ENCODE measurements around the gene DTD1.

Gene DTD1

DNA sequence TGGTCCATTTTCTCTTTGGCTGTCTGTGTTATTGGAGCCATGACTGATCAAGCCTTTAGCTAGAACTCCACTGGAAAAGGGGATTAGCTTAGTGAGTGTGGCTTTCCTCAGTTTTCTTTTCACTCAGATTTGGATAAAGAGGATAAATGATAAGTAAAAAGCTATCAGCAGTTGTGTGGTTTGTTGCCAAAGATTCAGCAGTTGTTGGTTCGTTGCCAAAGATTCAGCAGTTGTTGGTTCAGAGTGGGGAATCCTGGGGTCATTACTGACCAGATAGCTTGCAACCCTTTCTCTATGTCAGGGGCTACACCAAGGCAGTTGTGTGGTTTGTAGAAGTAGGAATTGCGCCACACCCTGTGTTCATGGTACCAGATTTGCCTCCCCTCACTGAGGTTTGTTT lies 118.1 kb downstream of the DTD1 start:
- DNase-seq (ENCODE audit: low read depth), result no peak

DNA sequence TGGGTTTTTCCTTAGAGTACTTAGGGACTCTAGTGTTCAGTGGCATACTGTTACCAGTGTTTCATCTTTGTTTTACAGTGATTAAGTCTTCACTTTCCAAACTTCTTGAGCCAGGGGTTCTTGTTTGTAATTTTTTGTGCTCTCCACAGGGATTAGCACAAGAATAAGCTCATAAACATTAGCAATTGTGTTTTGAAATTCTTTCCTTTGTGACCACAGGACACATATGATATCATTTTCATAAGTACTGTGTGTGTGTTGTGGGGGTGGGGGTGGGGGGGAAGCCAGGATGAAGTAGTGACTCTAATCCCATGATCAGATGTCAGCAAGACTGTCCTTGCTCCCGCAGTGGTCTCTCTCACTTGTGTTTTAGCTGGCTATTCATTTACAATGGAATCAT lies 124.3 kb downstream of the DTD1 start:
- no peak for DNase-seq (ENCODE audit: low read depth)

DNA sequence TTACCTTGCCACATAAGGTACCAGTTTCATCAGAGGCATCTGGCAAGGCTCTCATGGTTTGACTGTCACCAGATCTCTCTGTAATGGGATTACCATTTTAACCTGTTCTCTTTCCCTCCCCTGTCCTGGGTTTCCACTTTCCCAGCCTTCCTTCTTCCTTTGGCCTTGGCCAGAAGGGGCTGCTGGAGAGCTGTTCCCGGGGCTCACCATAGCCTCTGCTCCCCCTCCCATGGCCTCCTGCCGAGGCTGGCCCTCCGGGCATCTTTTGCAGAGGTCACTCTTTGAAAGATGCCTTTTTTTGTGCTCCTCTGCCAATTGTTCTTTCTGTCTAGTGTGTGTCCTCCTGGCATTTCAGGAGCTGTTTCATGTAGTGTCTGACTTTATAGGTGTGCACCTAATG lies 125.0 kb downstream of the DTD1 start:
- no peak for DNase-seq (ENCODE audit: low read depth)

DNA sequence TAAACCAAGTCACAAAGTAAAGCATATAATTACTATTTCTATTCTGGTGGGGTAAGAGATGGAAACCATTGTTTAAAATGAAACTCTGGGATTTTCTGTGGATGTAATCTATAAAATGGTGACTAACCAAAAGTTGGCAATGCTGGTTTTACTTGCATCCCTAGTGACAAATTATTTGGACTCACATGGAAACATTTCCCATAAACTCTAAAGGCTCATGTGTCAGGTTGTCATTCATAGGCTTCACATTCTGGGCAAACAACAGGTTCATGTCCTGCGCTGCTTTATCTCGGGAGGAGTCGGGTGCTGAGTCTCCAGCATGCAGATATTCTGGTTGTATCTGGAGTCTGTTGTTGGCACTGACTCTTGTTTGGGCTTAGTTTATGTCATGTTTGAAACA lies 127.7 kb downstream of the DTD1 start:
- no peak for DNase-seq (ENCODE audit: low read depth)

DNA sequence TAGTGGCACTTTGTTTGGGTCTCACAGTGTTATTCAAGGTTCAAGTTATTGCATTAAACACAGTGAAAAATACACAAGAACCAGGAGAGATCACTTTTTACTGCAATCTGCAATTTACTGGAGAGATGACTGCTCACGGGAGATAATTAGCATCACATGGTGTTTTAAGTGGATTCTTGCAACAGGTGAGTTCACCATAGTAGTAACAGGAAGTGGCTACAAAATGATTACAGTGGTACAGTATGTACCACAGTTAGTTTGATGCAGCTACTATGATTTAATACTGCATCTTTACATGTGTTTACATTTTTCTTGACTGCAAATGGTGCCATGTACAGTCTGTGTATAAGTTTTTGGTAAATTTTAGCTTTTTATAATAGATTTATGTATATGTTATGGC lies 129.2 kb downstream of the DTD1 start:
- no peak for DNase-seq (ENCODE audit: low read depth)

DNA sequence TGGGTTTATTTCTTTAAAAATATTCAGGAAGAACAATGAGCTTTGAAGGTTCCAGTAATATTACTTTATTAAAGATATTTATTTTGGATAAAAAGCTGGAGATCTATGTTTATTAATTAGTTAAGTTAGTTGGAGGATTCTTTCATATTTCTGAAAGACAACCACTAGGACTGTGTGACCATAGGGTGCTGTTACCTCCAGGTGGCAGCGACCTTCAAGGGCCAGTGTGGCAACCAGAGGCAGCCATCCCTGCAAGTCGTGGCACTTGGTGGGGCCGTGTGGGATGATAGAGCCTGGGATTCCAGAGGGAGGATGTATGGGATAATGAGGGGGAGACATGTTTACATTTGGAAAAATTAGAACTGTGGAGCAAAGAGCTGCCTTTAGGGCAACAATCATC lies 130.3 kb downstream of the DTD1 start:
- no peak for DNase-seq (ENCODE audit: low read depth)

DNA sequence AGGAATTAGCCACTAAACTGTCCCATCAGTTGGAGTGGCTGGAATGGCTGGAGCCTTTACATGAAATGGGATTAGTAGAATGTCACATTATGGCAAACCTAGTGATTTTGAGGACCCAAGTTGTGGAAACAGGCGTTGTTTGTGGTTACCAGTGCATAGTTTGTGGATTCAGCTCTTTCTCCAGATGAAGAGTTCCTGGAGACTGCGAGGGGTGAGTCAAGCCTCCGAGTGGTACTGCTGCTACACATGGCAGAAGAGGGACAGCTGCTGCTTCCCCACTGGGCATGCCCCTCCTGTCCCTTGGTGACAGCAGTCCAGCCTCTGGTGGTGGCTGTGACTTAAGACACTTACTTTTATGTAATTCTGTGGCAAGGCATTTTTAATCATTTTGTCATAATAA lies 131.6 kb downstream of the DTD1 start:
- peak; percentile 43 for DNase-seq (ENCODE audit: low read depth)

DNA sequence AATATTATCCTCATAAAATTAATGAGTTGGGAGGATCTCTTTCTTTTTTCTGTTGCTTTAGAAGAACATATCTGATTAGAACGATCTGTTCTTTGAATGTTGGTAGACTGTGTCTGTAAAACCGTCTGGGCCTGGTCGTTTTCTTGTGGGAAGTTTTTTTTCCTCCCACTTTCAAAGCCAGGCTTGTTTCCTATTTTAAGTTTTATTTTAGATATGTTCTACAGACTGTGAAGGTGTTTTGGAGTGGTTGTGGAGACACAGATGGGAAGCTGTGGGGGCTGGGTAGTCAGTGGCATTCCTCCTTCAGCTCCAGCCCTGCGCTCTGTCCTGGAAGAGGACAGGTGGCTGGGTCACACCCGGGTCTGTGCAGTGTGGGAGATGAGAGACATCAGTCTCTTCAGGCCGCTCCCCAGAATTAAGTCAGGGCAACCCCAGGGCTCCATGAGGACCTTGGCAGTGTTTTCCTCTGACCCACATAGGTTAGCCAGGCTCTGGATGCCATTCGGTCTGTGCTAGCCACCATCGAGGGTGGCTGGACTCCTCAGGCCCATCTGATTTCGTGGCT lies 133.8 kb downstream of the DTD1 start:
- no peak for DNase-seq (ENCODE audit: low read depth)

DNA sequence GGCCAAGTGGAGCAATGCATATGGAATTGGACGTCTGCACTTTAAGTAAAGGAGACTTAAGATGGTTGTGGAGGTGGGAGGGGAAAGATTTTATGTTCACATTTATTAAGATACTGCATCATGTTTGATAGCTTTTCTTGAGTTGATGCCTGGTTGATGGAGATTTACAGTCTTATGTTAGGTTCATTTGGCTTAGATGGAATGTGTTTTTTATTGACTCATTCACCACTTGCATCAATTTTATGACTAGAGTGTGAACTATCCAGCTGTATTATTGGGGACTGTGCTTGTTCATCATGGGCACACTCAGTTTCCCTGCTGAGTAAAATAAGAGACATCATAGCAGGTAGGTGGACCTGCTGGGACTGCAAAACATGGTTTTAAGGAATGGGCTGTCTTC lies 134.5 kb downstream of the DTD1 start:
- DNase-seq (ENCODE audit: low read depth), result peak; percentile 32

DNA sequence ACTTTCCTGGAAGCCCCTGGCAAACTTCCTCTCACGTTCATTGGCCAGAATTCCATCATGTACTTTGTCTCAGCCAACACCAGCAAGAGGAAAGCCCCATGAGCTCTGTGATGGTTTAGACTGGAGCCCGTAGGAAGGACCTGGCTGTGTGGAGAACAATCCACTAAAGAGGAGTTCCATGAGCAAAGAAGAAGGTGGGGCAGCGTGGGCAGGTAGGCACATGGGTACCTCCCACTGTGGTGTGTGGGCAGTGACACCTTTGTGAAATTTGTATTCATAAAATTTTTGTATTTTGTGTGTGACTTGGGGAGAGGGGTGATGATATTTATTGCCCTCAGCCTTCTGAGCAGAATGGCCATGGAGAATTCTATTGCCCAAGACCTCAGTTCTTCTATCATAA lies 136.2 kb downstream of the DTD1 start:
- no peak for DNase-seq (ENCODE audit: low read depth)

DNA sequence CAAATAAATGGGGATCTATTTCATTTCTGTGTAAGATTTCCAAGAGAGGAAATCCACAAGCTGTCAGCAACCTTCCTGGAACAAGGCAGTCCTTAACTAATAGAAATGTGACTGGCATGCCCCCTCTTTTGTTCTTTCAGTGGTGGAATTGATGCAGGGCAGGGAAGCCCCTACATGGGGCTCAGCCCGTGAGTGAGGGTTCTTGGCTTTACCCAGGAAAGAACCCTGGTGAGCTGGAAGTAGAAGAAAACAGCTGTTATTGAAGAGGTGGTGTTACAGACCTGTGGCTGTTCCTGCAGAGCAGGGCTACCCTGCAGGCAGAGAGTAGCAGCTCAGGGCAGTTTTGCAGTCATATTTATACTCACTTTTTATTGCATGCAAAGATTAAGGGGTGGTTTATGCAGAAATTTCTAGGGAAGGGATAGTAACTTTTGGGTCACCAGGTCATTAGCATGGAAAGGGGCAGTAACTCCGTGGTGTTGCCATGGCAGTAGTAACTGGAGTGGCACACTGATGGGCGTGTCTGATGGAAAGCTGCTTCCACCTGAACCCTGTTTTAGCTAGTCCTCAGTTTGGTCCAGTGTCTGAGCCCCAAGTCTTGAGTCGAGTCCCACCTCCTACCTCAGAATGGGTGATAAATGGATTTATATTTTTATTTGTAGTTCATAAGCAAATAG lies 137.1 kb downstream of the DTD1 start:
- no peak for DNase-seq (ENCODE audit: low read depth)

DNA sequence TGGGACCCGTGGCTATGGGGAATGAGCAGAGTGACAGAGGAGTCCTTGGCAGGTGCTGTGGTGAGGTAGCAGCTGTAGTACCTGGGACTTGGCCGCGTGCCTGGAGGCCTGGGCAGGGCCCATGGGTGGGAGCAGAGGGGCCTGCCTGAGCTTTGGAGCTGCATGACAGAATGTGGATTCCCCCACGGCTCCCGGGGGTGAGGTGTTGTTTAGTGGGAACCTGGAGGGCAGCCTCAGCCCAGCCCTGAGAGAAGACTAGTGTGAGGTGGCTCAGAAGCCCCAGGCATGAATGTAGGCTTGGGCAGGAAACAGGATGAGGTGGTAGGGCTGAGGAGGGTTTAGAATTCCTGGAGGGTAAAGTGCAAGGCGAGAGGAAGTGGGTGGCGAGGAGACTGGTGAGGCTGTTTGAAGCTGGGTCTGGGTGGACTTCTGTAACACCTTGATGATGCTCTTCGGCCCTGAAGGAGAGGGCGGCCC lies 139.2 kb downstream of the DTD1 start:
- no peak for DNase-seq (ENCODE audit: low read depth)

DNA sequence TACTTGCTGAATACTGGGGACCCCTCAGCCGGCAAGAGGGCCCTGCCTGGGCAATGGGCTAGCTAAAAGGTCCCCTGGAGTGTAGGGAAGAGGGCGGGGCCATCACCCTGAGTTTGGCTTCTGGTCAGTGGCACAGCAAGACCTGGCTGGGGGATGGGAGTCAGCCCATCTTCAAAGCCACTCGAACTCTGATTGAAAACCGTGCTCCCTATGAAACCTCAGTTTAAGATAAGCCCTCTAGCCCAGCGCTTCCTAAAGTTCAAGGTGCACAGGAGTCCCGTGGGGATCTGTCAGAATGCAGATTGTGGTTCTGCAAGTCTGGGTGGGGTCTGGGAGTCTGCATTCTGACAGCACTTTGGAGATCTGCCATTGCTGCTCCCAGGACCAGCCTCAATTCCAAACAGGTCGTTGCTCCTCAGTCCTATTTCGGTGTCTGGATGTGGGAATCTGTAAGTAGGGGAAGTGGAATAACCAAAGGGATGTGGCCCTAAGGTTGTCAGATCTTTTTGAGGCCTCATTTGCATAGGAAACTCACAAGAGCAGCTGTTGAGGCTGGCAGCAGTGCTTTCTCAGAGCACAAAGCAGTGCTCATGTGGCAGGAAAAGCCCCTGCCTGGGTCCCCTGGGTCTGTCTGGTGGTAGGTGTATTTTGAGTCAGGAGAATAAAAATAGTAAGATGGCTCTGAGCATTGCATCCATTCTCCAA lies 140.5 kb downstream of the DTD1 start:
- no peak for DNase-seq (ENCODE audit: low read depth)

DNA sequence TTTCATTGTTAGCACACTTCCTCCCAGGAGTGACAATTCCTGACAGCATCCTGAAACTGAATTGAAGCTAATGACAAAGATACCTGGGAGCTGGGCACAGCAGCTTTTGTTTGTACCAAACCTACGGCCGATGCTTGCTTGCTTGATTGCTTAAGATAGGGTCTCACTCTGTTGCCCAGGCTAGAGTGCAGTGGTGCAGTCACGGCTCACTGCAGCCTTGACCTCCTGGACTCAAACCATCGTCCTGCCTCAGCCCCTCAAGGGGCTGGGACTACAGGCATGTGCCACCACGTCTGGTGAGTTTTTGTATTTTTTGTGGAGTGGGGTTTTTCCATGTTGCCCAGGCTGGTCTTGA lies 141.0 kb downstream of the DTD1 start:
- DNase-seq (ENCODE audit: low read depth), result no peak

DNA sequence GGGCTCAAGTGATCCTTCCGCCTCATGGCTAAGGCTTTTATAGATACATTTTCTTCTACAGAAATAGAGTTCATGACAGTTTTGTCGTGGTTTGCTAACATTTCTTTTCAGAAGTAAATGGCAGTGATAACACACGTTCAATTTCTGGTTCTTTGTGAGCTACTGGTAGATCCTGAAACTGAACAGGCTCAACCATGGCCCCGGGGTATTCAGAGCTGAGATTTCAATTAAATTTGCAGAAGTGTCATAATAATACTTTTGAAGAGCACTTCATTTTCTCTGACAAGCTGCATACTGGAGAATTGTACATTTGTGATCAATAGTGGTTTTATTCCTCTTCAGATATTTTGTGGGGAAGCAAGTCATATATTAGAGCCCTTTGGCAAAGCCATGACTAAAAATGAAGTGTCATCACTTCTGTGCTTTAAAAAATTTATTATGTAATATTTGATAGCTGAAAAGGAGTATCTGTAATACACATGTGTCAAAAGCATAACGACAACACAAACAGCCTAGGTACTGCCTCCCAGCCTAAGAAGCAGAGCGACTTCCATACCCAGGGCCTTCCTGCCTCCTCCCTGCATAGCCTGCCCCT lies 141.5 kb downstream of the DTD1 start:
- no peak for DNase-seq (ENCODE audit: low read depth)

DNA sequence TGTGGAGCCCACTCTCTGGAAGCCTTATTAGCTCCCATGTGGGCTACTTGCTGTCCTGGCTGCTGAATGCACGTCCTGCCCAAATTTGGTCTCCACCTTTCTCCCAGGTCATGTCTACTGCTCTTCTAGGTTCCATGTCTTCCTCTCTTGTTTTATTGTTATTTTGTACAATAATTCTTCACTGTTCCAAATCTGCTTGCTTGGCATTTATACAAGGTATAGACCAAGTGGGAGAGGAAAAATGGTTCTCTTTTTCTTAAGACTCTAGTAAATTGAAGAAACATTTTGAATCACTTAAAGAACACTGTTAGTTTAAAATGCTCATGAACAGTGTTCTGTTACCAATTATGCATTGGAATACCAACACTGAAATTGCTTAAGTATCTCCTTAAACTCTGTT lies 144.1 kb downstream of the DTD1 start:
- no peak for DNase-seq (ENCODE audit: low read depth)

DNA sequence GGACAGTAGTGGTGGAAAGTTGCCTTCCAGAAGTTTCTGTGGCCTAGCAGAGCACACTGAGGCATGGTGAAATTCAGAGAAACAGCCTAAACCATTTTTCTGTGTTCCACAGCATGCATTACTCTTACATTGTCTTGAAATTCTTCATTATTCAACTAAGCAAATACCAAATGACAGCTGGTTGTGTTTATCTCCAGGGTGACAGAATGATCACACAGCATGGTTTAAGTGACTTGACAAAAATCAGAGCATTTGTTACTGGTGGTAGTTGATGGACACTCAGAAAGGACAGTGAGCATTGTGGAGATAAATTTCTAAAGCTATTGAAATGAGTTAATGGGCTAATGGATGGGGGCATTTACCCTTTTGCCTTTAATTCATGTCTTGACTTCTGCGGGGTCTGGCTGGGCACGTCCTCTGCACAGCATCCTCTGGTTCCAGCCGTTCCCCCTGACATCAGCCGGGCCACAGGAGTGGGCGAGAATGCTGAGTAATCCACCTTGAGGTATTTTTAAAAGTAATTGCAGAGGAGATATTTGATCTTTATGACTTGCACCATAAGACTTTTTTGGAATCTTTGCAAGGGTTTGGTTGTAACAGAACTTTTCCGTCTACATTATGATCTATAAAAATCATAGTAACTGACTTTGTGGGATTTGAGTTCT lies 146.8 kb downstream of the DTD1 start:
- DNase-seq (ENCODE audit: low read depth), result no peak

DNA sequence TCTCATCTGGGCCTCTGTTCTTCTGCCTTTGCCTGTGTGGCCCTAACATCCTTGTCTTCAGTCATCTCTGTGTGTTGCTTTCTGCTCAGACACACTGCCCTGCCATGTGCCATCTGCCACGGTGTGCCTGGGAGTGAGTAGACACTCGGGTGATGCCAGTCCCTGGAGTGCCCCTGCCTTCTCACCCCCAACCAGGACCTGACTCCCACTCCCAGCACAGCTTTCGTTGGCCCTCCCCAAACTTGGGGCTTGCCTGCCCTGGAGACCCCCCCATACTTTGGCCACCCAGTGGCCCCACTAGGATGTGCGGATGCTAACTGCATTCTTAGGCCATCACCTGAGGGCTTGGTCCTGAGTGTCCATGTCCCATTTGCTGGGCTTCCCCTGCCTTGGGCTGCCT lies 149.3 kb downstream of the DTD1 start:
- no peak for DNase-seq (ENCODE audit: low read depth)

DNA sequence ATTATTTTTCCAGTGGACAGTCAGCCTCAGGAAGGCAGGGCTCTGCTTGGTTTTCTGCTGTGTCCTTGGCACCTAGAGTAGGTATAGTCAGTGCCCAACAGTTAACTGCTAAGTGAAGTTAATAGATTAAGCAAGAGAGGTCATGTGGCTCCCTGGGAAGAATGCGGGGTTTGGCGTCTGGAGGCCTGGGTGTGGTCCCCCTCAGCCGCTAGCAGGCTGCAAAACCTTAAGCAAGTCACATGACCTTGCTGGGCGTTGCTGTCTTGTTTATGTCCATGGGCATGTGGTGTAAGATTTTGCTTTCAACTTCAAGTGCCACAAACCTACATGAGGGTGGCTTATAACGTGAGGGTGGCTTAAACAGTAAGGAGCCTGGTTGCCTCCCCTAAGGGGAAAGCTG lies 150.2 kb downstream of the DTD1 start:
- peak; percentile 11 for DNase-seq (ENCODE audit: low read depth)

DNA sequence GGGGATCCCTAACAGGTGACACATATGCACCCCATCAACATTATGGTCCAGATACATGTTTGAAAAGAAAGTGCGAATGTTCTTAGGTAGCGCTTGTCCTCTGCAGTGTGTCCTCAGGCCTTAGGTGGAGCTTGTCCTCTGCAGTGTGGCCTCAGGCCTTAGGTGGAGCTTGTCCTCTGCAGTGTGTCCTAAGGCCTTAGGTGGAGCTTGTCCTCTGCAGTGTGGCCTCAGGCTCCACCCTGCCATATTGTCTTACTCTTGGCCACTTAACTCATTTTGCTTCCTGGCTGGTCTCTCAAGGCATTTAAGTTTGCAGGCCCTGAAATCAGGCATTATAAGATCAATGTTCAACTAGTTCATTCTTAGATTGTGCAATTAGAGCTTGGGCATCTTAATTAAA lies 151.0 kb downstream of the DTD1 start:
- no peak for DNase-seq (ENCODE audit: low read depth)

DNA sequence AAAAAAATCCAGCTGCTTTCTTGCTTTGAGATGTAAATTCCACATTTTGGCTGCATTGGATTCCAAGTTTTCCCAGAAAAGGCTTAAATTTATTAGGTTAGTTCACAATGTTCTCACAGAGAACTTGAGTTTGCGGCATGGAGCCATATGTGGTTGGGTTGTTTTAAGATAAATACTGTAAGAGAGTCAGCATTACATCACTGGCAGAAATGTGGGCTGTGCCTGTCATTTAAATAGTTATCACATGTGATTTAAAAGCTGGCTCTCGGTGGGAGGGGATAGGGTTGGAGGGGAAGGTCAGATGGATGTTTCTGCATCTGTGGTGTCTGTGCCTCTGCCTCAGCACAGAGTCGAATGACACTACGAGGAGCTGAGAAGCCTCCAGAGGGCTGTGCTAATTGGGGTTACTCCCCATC lies 151.9 kb downstream of the DTD1 start:
- peak; percentile 74 for DNase-seq (ENCODE audit: low read depth)

DNA sequence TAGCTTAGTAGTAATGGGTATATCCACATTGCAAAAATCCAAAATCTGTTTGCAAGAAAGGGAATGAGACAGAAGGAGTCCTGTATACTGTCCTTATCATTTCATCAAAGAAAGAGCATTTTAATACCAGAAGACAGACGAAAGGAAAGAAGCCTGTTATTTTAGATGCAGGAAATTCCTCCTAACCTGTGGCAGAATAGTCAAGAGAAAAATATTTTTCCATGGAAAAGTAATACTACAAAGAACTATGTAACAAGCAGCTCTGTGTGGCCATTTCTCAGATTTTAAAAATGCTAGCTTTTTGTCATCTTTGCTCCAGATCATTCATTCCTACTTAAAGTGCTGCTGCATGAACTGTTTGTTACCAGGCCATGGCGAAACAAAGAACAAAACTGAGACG lies 152.9 kb downstream of the DTD1 start:
- no peak for DNase-seq (ENCODE audit: low read depth)

DNA sequence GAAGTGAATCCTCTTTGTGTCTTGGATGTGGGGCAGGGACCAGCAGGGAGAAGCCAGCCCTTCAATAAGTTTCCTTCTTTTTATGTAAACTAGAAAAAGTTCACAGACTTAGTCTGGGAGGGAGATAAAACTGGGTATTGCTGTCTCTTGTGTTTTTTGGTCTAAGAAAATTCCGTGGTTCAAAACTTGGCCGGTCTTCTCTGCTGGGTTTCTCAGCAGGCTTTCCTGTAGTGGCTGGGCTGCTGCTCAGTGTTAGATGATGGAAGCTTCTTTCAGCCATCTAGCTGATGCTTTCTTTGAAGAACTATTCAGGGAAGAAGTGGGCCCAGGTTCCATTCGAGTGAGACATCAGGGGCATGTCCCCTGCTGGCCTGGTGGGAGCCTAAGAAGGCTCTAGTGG lies 155.0 kb downstream of the DTD1 start:
- no peak for DNase-seq (ENCODE audit: low read depth)
